Activated CD8-positive, alpha-beta memory T cell treated with anti-CD3 and anti-CD28 coated beads, Interleukin-2, amount 10 ng/mL, durations not matched to agents 7 days and 5 days (primary cell): Measurements from ENCODE around the gene PRPF8. TPM values are rescaled to one million over a fixed set of nuclear protein-coding genes. Genes with fewer than 3 reads are reported as not detected.
A peak's percentile ranks its signal among the peaks of the same experiment; 100 is the strongest.
"Not testable (repeated sequence)": the region's sequence is repeated elsewhere in the genome, so short reads cannot be mapped to it uniquely, and the experiment has no call there.

Source experiments
- ATAC-seq: fragments of 150-1000 bp; cut with Tn5 transposase; one replicate; pipeline ENCODE4 v1.10.0; 2021; ENCODE audit warnings: moderate library complexity
- CTCF ChIA-PET: fragments of 350-600 bp; sonication (Branson Sonifier 250); formaldehyde crosslinking; loops from one replicate; lab custom pipeline; 2021; ENCODE audit warnings: antibody characterized with exemption; lab: Charles Lee
- DNase-seq: peaks from one replicate; pipeline ENCODE4 v3.0.0-alpha.2; 2020
- H3K27ac Mint-ChIP-seq: one replicate; pipeline ENCODE4 v1.8.0; 2021; ENCODE audit warnings: mild to moderate bottlenecking, mixed read lengths
- H3K27me3 Mint-ChIP-seq: one replicate; pipeline ENCODE4 v1.8.0; 2021; ENCODE audit warnings: mixed read lengths
- H3K36me3 Mint-ChIP-seq: one replicate; pipeline ENCODE4 v1.8.0; 2021; ENCODE audit warnings: mild to moderate bottlenecking, mixed read lengths
- H3K4me1 Mint-ChIP-seq: one replicate; pipeline ENCODE4 v1.8.0; 2021; ENCODE audit warnings: mixed read lengths
- H3K4me3 Mint-ChIP-seq: one replicate; pipeline ENCODE4 v1.8.0; 2021; ENCODE audit warnings: mild to moderate bottlenecking, moderate library complexity, mixed read lengths
- H3K9me3 Mint-ChIP-seq: one replicate; pipeline ENCODE4 v1.8.0; 2022; ENCODE audit warnings: low read depth, mixed read lengths
- total RNA-seq, 2 experiments: library from RNA; stranded (reverse); gene quantifications; one replicate each; pipeline ENCODE4 v1.2.3, GENCODE V29; 2021

The PRPF8 gene
- total RNA-seq, 2 experiments from 2014 or later: 324 to 358 TPM

DNA sequence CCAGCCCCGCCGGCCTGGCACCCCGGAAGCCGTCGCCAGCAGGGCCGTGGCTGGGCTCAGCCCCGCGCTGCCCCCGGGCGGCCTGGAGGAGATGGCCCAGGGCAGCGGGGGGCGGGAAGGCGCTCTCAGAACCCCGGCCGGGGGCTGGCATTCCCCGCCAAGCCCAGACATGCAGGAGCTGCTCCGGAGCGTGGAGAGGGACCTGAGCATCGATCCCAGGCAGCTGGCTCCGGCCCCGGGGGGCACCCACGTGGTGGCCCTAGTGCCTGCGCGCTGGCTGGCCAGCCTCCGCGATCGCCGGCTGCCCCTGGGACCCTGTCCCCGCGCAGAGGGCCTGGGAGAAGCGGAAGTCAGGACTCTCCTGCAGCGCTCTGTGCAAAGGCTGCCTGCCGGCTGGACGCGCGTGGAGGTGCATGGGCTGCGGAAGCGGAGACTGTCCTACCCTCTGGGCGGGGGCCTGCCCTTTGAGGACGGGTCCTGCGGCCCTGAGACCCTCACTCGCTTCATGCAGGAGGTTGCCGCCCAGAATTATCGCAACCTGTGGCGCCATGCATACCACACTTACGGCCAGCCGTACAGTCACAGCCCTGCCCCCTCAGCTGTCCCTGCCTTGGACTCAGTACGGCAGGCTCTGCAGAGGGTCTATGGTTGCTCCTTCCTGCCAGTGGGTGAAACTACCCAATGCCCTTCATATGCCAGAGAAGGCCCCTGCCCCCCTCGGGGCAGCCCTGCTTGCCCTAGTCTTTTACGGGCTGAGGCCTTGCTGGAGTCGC, 40.4 kb upstream of the PRPF8 start:
- peak overlapping the region; percentile 66 for H3K4me3 Mint-ChIP-seq
- peaks cover 3% of the 10 kb centered on the region for H3K36me3 Mint-ChIP-seq
- peaks cover 38% of the 10 kb centered on the region for H3K4me1 Mint-ChIP-seq
- H3K27me3 Mint-ChIP-seq: no peaks in the 10 kb centered on the region
- peak overlapping the region; percentile 56 for H3K27ac Mint-ChIP-seq
- ATAC-seq: peak; percentile 74
- no peaks in the 10 kb centered on the region for H3K9me3 Mint-ChIP-seq
- CTCF ChIA-PET: interaction anchor here (1.2 to 2.1 kb wide), 2 partner anchors 8 to 39 kb away, joined by 3 to 6 read pairs; no protein-coding TSS in a partner anchor
- no peak for DNase-seq

- peak; percentile 84 for ATAC-seq
- Mint-ChIP-seq H3K9me3 (no peaks in the 10 kb centered on the region), H3K27me3 (no peaks in the 10 kb centered on the region), H3K4me1 (peaks cover 38% of the 10 kb centered on the region), H3K4me3 (peak within 1 kb of the TSS; percentile 66), H3K36me3 (peaks cover 3% of the 10 kb centered on the region), H3K27ac (peak within 1 kb of the TSS; percentile 74)
- peak; percentile 94 for DNase-seq
- CTCF ChIA-PET: interaction anchor here (1.0 to 2.1 kb wide), 4 partner anchors 8 to 151 kb away, joined by 3 to 6 read pairs (median 4); no protein-coding TSS in a partner anchor
These were observed 39.7 kb upstream of the PRPF8 start, which contains the start of gene WDR81 for GRCh38 chr17:1724351-1724868. Gene WDR81 (plus strand): TSS chr17:1724704. CDS start chr17:1724960, 256 bp downstream.

GRCh38 chr17:1722022-1722421, 37.4 kb upstream of the PRPF8 start:
- Mint-ChIP-seq H3K27ac (peak overlapping the region; percentile 85), H3K4me1 (peaks cover 41% of the 10 kb centered on the region)
- CTCF ChIA-PET: interaction anchor here (0.9 to 4.4 kb wide), 18 partner anchors 13 to 670 kb away, joined by 3 to 37 read pairs (median 4); partner anchors contain the start of genes RILP and SERPINF1

GRCh38 chr17:1720856-1721386, 36.3 kb upstream of the PRPF8 start:
- Mint-ChIP-seq H3K27me3 (no peaks in the 10 kb centered on the region), H3K9me3 (no peaks in the 10 kb centered on the region), H3K36me3 (no peaks in the 10 kb centered on the region), H3K4me3 (peak overlapping the region; percentile 15), H3K4me1 (peaks cover 42% of the 10 kb centered on the region), H3K27ac (peak overlapping the region; percentile 65)
- ATAC-seq (no peak), DNase-seq (peak; percentile 81)
- CTCF ChIA-PET: interaction anchor here (0.7 to 4.4 kb wide), 31 partner anchors 8 to 671 kb away, joined by 3 to 37 read pairs (median 4); partner anchors contain the start of genes RILP, RTN4RL1 and SERPINF1

More at GRCh38 chr17:1722022-1722421, 37.4 kb upstream of the PRPF8 start:
- H3K27me3 Mint-ChIP-seq, H3K9me3 Mint-ChIP-seq, H3K4me3 Mint-ChIP-seq, H3K36me3 Mint-ChIP-seq, DNase-seq, ATAC-seq: not testable (repeated sequence)

GRCh38 chr17:1718362-1719165, 33.9 kb upstream of the PRPF8 start:
- Mint-ChIP-seq H3K36me3 (no peaks in the 10 kb centered on the region), H3K9me3 (no peaks in the 10 kb centered on the region), H3K4me3 (peak overlapping the region; percentile 89), H3K27ac (peak overlapping the region; percentile 99), H3K4me1 (peaks cover 33% of the 10 kb centered on the region), H3K27me3 (no peaks in the 10 kb centered on the region)
- DNase-seq: no peak
- CTCF ChIA-PET: interaction anchor here (1.4 to 4.4 kb wide), 3 partner anchors 70 to 145 kb away, joined by 3 to 37 read pairs (median 6); partner anchors contain the start of gene RILP
- ATAC-seq: no peak

DNA sequence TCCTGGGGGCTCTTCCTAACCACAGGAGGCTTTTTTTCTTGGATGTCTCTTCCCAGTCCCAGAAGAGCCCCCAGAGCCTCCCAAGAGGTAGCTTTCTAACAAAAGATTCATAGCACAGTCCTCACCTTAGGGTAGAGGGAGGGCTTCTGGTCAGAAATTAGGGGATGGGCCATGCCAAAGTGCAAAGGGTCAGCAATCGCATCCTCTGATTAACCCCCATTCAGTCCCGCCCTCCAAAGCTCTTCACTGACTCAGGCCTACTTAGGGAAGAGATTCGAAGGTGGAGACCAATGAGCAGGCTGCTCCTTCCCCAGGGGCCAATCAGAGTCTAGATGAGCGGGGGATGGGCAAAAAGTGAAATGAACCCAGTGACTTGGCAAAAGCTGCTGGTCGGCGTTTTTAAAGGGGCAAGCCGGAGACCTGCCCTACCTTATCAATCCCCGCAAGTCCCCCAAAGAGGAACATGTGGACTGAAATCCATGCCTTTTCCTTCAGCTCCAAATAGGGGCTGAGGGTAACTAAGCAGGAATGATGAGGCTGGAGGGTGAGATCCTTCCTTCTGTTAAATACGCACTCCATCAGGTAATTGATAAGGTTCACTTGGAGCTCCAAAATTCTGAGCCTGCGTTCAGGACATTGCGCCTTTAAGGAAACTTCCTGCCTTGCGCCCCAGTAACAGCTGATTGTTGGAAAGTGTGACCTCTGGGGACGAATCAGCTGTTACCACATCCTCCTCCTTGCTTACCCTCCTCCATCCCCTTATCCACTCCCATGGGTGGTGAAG, 32.4 kb upstream of the PRPF8 start:
- Mint-ChIP-seq H3K4me1 (peaks cover 23% of the 10 kb centered on the region), H3K9me3 (no peaks in the 10 kb centered on the region), H3K27me3 (peaks cover 1% of the 10 kb centered on the region), H3K4me3 (peak overlapping the region; percentile 89), H3K27ac (peak overlapping the region; percentile 99), H3K36me3 (no peaks in the 10 kb centered on the region)
- peak; percentile 66 for ATAC-seq
- DNase-seq: peak; percentile 96
- CTCF ChIA-PET: interaction anchor here (0.7 to 2.6 kb wide), 23 partner anchors 8 to 341 kb away, joined by 3 to 21 read pairs (median 5); partner anchors contain the start of genes DPH1, HIC1, RILP and SCARF1

DNA sequence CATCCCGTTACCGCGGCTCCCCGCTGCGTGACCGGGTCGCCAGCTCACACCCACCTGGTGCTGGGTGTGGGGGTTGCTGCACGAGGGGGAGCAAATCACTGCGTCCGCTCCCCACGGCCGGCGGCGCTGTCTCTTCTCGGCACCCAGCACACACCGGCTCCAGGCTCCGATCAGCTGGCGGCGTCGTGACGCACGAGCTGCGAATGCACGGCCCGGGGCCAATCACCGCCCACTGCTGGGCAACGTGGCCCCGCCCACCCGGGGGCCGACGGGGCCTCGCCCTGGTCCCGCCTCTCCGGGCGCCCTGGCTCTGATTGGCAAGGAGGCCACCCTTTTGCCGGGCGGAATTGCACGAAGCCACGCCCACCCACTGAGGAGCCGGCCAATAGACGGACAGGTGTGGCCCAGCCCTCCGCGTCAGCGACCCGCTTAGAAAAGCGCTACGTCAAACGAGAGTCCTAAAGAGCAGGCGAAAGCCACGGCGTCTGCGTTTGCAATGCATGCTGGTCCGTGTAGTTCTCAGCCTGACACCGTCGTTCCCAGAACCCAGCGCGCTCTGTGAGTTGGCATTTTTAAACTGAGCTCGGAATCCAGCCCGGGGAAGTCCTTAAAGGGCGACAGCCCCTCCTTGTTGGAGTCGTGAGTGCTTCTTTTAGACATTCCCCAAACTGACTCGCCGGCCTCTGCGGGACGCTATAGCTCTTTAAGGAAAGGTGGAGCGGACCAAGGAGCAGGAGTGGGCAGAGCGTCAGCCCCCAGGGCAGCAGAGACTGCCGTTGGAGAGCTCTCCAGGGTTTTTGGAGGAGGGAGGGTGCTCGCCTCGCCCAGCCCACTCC, 31.6 kb upstream of the PRPF8 start:
- Mint-ChIP-seq H3K27ac (peak overlapping the region; percentile 99), H3K4me3 (peak overlapping the region; percentile 89), H3K27me3 (peaks cover 8% of the 10 kb centered on the region), H3K36me3 (no peaks in the 10 kb centered on the region), H3K4me1 (peaks cover 23% of the 10 kb centered on the region), H3K9me3 (no peaks in the 10 kb centered on the region)
- peak; percentile 100 for DNase-seq
- peak; percentile 85 for ATAC-seq
- CTCF ChIA-PET: interaction anchor here (0.9 to 2.6 kb wide), 24 partner anchors 8 to 342 kb away, joined by 3 to 21 read pairs (median 5); partner anchors contain the start of genes DPH1, HIC1, RILP and SCARF1

DNA sequence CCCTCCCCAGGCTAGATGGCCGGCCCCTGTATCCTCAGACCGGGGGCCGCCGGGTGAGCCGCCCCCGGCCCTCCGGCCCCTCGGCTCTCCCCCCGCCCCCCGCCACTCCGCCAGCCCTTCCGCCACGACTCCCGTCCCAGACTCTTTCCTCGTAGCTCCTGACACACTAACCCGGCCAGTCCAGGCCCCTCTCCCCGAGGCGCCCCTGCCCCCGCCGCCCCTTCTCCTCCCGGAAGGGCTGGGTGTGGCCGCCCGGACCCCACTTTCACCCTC, 31.1 kb upstream of the PRPF8 start:
- H3K4me3 Mint-ChIP-seq: peak overlapping the region; percentile 89
- H3K4me1 Mint-ChIP-seq: peaks cover 21% of the 10 kb centered on the region
- DNase-seq: no peak
- peaks cover 13% of the 10 kb centered on the region for H3K27me3 Mint-ChIP-seq
- H3K9me3 Mint-ChIP-seq: no peaks in the 10 kb centered on the region
- H3K36me3 Mint-ChIP-seq: no peaks in the 10 kb centered on the region
- CTCF ChIA-PET: interaction anchor here (1.0 to 2.6 kb wide), 8 partner anchors 9 to 150 kb away, joined by 3 to 21 read pairs (median 8); partner anchors contain the start of genes RILP and WDR81
- peak overlapping the region; percentile 61 for H3K27ac Mint-ChIP-seq
- ATAC-seq: no peak

DNA sequence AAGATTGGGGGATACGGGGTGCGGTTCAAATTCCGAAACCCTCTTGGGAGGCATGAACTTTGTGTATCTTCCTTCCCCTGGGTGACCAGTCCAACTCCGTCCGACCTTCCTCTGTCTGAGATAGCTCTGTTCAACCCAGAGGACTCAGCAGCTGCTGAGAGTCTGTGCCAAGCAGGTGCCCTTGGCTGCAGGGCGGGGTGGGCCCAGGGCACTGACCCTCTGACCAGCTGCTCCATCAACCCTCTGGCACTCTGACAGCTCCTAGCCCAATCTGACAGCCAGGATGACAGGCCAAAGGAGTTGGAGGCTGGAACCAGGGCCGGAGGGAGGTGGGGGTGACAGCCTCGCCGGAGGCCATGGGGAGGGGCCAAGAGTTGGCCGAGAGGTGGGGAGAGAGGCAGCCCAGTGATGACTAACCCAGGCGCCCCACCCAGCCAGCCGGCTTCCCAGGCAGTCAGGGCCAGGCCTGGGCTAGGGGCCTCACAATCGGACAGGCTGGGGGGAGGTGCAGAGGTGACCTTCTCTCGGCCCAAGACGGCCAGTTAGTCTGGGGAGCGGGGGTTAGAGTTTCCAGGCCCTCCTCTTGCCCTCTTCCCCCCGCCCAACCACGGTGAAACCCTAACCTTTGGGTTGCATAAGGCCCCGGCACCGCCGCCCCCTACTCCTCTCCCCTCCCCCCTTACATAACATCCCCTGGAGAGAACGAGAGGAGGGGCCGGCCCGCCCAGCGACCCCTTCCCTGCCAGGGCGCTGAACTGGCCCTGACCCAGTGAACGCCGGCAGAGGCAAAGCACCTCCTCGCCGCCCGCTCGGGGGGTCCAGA, 30.5 kb upstream of the PRPF8 start:
- CTCF ChIA-PET: interaction anchor here (1.0 to 2.6 kb wide), 5 partner anchors 42 to 151 kb away, joined by 3 to 21 read pairs (median 13); partner anchors contain the start of gene RILP
- ATAC-seq (no peak), DNase-seq (peak; percentile 70)
- peaks cover 20% of the 10 kb centered on the region for H3K4me1 Mint-ChIP-seq
- H3K27me3 Mint-ChIP-seq: peaks cover 18% of the 10 kb centered on the region
- H3K36me3 Mint-ChIP-seq: no peaks in the 10 kb centered on the region
- H3K9me3 Mint-ChIP-seq: no peaks in the 10 kb centered on the region
- H3K4me3 Mint-ChIP-seq: peak overlapping the region; percentile 21
- no peak overlapping the region for H3K27ac Mint-ChIP-seq

DNA sequence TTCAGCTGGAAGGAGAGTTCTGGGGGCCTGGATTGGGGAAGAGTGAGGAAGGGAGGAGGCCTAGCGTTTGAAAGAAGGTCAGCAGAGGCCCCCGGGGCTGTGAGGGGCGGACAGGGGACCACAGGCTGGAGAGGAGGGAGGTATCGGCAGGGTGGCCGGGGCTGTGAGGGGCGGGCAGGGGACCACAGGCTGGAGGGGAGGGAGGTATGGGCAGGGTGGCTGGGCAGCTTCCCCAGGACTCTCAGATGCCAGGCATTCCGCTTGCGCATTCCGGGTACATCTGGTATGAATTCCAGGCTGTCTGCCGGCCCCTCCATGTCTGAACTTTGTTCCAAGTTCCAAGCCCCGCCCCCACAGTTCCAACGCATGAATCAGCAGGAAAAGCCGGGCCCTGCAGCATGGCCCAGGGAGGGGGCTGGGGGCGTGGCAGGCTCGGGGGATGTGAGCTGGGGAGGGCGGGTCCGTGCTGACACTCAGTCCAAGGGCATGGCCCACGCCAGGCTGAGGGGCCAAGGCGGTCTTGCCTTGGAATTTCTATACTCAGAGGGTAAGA, 29.8 kb upstream of the PRPF8 start:
- peaks cover 18% of the 10 kb centered on the region for H3K27me3 Mint-ChIP-seq
- no peaks in the 10 kb centered on the region for H3K9me3 Mint-ChIP-seq
- CTCF ChIA-PET: no interaction called here
- no peaks in the 10 kb centered on the region for H3K36me3 Mint-ChIP-seq
- no peak overlapping the region for H3K27ac Mint-ChIP-seq
- H3K4me3 Mint-ChIP-seq: no peak overlapping the region
- ATAC-seq (no peak), DNase-seq (peak; percentile 56)
- H3K4me1 Mint-ChIP-seq: peaks cover 18% of the 10 kb centered on the region
